Measurements from ENCODE around the gene ATP6V0A1.
"Not testable (repeated sequence)": the region's sequence is repeated elsewhere in the genome, so short reads cannot be mapped to it uniquely, and the experiment has no call there.

ATP6V0A1 gene

DNA sequence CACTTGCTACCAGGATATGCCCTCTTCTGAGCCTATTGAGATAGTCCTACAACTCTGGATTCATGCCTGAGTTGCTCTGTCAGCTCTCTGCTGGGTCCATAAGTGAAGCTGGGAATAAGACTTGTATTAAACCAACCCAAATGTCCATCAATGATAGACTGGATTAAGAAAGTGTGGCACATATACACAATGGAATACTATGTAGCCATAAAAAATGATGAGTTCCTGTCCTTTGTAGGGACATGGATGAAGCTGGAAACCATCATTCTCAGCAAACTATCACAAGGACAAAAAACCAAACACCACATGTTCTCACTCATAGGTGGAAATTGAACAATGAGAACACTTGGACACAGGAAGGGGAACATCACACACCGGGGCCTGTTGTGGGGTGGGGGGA lies 19.1 kb downstream of the ATP6V0A1 start:
- DNase-seq: not testable (repeated sequence)

DNA sequence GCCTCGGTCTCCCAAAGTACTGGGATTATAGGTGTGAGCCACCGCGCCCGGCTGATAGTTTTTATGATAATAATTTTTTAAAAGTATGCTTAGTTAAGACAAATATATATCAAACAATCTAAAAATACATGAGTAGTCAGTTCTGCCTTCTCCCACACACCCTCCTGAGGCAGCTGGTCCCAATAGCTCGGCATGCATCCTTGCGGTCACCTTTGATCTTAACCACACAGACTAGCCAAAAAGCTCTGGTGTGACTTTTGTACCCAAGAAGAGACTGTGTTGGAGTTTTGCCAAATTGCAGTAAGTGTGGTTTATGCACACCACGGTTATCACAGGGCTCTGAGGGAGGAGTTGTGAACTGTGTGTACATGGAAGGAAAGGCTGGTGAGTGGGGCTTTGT lies 25.6 kb downstream of the ATP6V0A1 start:
- DNase-seq: no peak

DNA sequence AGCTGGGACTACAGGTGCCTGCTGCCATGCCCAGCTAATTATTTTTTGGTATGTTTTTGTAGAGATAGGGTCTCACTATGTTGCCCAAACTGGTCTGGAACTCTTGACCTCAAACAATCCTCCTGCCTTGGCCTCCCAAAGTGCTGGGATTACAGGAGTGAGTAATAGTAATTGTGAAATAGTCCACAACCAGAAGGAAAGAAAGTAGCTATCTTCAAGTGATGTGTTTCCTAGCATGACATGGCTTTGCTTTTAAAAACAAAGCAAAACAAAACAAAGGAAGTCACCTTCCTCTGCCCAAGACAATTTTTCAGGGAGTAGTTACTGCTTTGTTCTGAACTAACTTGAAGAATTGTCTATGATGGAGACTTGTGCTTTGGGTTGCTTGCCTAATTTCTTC lies 27.0 kb downstream of the ATP6V0A1 start:
- DNase-seq: no peak

DNA sequence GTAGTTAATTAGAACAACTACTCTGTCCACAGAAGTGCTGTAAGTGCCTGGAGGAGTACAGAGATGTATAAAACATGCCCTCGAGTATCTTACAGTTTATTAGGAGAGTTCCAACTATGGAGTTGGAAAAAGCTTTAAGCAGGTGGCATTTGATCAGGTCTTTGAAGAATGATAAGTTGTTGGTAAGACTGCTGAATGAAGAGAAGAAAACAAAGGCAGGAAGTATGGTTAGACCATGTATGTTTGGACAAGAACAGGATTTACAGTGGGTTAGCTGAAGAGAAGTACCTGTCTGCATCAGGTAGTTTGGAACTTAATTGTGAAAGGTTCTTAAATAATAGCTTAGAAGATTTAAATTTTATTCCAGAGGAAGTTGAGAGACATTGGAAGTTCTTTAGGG lies 29.4 kb downstream of the ATP6V0A1 start:
- no peak for DNase-seq

DNA sequence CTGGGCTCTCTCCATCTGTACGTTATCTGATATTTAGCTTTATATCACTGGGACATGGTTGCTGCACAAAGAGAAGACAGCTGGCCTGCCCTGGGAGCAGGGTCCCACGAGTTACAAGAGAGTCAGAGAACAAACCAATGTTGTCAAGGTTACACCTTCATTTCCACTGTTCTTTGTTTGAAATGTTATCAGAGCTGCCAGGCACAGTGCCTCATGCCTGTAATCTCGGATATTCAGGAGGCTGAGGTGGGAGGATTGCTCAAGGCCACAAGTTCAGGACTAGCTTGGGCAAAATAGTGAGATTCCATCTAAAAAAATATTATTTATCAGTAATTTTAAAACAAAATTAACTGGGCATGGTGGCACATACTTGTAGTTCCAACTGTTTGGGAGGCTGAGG lies 34.6 kb downstream of the ATP6V0A1 start:
- DNase-seq: no peak

DNA sequence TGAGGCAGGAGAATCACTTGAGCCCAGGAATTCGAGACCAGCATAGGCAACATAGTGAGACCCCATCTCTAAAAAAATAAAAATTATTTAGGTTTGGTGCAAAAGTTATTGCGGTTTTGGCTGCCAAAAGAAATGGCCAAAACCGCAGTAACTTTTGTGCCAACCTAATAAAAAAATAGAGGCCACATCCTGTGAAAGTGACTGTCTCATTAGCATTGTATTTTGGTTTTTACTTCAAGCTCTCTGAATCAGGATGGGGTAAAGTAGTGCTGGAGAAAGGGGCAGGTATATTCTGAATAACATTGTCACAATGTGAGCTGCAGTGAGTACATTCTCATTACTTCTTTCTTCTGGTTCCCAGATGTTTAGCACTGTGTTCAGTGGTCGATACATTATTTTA lies 36.0 kb downstream of the ATP6V0A1 start:
- DNase-seq: no peak

DNA sequence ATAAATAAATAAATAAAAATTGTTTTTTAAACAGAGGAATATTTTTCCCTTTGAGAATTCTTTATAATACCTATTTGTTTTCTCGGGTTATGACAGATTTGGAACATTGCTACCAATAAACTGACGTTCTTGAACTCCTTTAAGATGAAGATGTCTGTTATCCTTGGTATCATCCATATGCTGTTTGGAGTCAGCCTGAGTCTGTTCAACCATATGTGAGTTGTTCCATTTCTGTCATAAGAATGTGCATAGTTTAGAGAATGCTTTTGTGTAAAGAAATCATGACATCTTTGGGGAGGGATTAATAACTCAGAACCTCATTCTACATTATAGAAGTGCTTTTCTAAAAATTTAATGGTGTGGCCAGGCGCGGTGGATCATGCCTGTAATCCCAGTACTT lies 40.1 kb downstream of the ATP6V0A1 start:
- DNase-seq: no peak

DNA sequence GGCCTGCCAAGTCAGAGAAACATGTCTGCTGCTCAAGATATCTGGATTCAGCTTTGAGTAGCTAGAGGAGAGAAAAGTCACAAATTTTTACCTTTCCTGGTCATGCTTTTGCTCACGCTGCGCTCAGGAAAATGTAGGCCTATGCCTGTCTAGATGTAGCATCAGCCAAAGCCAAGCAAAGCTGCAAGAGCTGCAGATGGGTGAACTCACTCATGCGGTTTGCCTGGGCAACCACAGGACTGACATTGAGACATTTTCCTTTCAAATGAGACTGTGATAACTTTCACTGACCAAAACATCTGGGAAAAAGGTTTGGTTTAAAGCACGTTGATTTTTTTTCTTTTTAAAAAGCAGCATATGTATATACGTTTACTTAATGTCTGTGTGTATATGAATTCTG lies 43.4 kb downstream of the ATP6V0A1 start:
- DNase-seq: no peak

DNA sequence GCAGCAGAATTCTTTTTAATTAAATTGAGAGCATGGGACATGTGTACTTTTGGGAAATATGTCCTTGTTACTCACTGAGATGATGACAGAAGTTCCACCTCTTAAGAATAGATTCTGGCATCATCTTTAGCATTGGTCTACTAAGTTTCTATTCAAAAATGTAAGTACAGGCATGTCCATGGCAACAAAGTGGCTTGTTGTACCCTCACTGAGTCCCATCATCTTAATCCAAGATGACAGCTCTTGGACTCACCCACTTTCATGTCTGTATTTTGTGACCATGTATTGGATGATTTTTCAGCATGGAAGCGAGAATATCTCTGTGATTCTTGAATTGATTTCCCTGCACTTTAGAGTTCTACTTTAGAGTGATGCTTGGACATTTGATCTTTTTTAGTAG lies 44.2 kb downstream of the ATP6V0A1 start:
- DNase-seq: no peak

DNA sequence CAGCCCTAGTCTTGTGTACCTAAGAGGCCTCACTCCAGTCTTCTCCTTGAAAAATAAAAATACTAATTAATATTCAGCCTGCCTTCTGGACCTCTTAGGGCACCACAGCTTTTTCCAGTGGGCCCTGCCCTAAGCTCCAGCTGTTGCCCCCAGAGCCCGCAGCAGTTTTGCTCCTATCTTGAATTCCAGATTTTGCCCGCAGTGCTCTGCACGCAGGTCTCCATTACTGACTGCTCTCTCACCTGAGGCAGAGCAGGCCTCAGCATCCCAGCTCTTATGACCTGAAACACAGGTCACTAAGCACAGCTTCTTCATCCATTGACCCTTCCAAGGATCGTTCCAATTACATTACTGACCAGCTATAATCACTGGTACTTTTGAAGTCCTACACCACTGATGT lies 49.0 kb downstream of the ATP6V0A1 start:
- DNase-seq: no peak

DNA sequence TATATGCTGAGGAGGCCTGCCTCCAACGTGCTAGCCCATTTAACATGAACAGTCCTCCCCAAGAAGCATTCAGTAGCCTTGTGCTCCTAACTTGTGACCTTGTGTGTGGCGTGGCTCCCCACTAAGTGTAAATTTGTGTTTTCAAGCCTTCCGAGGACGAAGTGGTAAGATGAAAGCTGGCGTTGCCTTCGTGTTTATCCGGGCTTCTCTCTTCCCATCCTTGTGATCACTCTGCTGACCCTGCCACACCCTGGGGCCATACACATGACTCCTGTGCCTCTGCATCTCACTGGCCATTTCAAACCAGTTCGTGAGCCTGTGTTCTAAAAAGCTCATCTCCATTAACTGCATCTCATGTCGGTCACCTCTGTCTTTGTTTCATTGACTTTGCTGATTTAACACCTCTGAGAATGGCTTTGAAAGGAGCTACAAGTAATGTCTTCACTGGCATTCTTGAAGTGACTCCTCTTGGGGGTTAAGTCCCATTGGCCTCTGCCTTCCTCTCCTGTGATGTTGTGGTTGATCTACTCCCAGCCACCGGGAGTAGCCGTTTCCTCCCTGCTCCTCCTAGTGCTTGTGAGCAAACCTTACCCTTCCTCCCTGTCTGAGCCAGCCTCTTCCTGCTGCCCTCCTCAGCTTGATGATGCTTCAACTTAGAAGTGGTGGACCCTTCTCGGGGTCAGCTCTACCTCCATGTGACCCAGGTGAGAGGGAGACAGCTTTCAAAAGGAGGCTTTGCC lies 49.9 kb downstream of the ATP6V0A1 start:
- no peak for DNase-seq

DNA sequence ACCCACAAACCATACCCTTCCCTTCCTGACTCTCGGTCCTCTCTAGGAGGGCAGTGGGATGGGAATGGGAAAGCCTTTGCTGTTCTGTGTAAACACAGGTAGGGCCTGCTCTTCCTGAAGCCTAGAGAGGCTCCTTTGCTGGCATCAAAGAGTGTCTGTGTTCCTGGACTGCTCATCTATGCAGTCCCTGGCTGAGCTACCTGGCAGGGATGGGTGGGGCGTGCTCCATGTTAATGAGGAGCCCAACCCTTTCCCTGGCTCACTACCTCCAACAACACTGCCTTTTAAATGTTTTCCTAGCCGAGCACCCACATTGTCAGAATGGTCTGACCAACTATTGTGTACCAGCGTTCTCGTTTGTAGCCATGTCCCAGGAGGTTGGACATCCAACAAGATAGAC lies 50.7 kb downstream of the ATP6V0A1 start:
- DNase-seq: no peak

DNA sequence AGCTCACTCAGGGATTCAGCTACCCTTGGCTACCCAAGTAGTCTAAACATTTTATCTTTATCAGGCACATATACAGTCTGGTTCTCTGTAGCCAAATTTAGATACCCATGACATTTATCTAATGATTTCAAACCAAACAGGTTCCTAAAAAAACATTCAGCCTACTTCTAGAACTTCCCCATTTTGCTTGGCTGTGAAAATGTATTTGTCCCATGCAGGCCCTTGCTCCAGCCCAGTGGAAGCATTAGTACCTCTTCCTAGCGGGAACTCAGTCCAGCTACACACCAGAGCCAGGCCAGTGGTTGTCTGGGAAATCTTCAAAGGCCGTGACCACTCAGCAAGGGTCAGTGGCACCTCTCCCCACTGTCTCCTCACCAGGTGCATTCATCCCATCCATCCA lies 51.2 kb downstream of the ATP6V0A1 start:
- DNase-seq: no peak

DNA sequence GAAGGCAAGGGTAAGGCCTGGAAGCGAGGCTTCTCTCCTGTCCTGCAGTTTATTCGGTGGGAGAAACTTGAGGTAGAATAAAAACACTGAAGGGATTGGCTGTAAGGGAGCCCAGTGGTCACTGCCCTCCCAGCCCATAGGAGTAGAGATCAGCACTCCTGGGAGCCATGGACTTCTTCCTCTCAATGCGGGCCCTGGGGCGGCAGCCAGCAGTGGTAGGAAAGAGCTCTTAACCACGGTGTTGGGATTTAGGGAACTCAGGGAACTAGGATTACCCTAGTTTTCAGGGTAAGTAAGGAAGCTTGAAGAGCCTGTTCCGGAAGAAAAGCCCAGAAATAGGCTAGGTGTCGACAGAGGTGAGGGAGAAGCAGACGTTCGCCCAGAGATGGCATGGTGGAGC lies 53.6 kb downstream of the ATP6V0A1 start:
- no peak for DNase-seq

DNA sequence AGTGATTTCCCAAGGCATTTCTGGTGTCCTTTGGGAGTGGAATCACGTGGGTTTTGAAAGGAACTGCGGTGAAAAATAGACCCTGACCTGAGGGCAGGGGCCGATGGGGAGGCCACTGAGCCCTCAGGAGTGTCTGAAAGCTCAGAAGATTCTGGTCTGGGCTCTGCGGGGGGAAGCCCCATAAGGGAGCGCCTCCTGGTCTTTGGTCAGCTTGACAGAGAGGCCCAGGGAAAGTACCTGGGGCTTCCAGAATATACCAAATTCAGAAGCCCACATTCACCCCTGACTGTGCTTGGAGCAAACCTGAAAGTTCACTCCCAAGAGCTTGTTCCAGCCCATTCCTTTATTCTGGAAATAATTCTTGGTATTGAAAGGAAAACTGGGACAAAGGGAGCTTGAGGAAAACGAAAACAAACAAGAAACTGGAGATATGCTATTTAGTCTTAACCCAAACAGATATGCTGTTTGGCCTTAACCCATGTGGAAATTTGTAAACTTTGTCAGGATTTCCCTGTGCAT lies 54.1 kb downstream of the ATP6V0A1 start:
- DNase-seq: no peak

DNA sequence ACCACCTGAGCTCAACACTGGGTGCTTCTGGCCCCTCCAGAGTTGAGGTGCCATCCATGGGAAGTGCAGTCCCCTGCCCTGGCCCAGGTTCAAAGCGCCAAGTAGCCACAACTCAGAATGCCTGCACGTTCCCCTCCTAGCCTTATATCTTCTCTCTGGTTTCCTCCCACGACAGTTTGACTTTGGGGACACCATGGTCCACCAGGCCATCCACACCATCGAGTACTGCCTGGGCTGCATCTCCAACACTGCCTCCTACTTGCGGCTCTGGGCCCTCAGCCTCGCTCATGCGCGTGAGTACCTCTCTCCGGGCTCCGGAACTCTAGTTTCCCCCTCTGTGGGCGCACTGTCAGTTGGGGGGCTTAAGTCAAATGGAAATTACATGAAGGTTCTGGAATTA lies 55.0 kb downstream of the ATP6V0A1 start:
- no peak for DNase-seq

DNA sequence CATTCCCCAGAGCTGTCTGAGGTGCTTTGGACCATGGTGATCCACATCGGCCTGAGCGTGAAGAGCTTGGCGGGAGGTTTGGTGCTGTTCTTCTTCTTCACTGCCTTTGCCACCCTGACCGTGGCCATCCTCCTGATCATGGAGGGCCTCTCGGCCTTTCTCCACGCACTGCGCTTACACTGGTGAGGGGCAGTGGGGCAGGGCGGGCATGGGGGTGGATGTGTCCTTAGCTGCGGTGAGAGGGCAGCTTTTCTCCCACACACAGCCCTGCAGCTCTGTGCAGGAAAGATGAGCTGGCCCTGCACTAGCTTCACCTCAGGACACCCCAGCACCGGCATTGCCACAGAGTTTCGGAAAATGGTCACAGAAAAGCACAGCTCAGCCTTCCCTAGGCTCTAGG lies 55.6 kb downstream of the ATP6V0A1 start:
- no peak for DNase-seq

DNA sequence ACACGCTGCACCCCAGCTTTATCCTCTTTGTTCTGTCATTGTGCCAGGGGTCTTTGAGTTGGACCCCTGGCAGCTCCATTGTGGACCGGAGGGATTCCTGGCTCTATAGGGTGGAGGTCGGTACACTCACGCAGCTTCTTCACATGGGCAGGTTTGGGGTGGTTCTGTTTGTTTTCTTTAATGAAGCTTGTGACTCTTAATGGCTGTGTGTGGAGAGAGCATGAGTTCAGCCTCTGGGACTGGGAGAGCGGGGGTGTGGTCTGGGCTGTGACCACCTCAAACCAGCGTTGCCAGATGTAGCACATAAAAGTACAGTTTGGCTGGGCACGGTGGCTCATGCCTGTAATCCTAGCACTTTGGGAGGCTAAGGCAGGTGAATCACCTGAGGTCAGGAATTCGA lies 56.2 kb downstream of the ATP6V0A1 start:
- DNase-seq: no peak

DNA sequence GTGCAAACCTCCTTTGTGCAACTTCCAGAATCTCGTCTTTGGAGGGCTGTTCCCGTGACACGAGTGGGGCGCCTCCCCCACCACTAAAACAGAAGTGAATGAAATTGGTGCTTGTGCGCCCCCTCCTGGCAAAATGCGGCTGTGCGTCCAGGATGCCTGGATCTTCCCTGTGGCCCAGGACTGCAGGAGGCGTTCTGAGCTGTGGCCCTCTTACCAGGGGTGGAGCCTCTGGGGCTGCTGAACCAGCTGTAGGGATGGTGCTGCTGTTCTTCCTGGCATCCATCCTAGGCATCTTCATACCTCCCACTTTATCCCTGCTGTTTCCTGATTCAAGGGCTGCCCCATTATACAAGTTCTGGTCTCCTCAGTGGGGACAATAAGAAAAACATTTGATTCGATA lies 58.8 kb downstream of the ATP6V0A1 start:
- DNase-seq: peak; percentile 23 to 68

DNA sequence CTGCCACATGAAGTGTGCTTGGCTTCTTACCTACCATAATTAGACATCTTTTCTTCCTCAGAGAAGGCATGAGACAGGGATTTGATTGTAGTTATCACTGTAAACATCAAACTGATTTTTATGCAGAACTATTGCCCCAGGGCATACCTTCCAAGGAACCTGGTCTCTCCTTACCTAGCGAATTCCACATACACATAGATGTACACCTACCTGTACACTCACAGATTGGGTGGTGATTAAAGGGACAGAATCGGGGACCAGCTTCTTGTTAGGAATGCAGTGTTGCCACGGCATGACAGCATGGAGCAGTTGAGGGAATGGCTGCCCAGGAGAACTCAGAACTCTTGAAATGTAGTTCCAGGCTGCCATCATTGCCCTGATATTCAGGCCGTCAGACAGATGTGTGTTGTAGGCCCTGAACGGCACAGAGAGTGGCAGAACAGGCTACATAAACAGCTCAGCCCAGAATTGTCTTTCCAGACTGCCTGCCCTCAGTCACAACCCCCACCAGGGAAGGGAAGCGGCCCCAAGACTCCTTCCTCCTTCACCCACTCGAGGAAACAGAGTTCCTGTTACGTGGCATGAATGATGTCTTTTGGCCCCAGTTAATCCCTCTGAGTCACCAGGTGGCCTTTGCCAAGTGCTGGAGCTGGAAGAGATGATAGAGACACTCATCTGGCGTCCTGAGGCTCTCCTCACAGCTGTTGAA lies 59.5 kb downstream of the ATP6V0A1 start:
- DNase-seq: no peak

DNA sequence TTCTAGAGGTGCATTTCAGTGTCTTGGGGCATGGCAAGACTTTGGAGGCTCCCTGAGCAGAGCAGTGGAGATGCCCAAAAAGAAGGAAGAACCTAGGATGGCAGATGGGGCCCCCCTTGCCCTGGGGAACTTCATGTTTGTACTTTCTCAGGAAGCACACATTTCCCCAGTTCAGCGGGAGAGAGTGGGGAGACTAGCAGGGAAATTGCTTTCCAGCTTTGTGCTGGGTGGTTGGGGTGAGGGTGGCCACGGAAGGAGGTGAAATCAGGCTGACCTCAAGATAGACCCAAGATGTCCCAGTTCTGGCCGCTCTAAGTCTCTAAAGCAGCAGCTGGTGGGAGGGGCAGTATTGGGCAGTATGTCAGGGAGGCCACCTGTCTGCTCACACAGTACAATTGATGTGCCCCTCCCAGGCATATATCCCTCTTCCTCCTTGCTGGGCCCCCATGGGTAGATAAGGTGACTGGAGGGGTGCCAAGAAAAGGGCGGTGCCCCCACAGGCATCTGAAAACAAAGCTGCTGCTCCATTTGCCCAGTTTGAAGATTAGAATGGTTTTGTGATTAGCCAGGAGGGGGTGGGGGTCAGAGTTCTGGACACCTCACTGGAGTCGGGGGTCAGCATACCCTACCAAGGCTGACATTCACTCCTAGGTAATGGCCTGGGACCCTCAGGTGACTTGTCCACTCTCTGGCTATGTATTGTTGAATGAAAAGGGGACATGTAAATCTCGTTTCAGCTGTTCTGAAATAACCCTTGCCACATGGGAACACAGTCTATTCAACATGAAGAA lies 60.3 kb downstream of the ATP6V0A1 start:
- DNase-seq: no peak

DNA sequence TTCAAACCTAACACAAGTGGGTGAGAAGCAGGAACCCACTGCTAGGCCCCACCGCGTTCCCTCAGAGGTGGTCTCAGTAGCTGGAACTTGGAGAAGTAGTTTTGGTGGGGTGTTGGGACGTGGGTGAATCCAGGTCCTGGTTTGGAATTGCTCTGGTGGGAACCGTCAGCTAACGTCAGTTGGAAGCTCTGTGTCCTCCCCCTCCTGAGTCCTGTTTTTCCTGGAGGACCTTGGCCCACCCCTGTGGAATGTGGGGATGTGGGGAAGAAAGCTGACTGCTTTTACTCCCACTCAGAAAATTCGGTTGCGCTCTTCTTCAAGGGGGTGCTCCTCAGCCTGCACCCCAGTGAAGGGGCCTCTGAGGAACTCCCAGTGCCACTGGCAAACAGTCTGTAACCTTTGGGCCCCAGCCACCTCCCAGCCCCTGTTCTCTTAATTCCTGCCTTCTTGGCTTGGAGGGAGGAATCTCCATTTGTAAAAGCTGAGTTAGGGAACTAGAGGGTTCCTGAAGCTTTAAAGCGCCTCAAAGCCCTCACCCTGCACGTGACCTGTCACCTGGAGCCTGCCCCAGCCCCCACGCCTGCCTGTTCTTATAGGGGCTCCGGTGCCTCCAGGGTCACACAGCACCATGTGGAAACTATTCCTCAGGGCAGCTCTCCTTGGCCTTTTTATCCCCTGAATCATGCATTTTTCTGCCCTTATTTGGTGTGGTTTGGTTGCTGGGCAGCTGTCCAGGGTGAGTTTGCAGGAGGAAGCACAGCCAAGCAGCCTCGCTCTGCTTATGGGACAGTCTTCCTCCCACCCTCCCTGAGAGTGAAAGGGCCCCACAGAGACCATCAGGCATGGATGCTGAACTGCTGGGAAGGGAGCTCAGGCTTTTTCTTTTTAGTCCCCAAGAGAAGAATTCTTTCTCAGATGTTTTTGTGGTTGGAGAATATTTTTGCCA lies 61.1 kb downstream of the ATP6V0A1 start:
- no peak for DNase-seq

DNA sequence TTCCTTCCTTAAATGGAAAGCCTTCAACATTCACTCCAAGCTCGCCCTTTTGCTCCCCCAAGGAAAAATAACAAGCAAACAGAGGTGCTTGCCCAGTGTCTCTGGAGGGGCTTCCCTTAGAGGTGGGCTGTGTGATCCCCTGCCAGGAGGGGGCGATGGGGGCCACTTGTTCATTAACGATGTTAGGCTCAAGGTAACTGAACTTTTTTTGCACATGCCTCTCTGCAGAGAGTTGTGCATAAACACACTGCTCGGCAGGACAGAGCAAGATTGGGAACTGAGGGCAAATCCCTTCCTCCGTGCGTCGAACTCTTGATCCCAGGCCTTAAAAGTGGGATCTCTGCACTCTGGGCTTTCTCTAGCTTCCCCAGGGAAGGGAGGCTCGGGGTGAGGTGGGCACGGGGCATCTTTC lies 61.9 kb downstream of the ATP6V0A1 start:
- no peak for DNase-seq
